Astrocyte (in vitro differentiated cells and primary cell): ENCODE measurements around the gene GRK3. TPM values are rescaled to one million over a fixed set of nuclear protein-coding genes. Genes with fewer than 3 reads are reported as not detected.

Experiments used
- DNase-seq: peaks from one replicate; pipeline ENCODE4 v3.0.0-alpha.2; 2010; ENCODE audit warnings: low read depth
- FAIRE-seq: peaks from 2 replicates; lab custom pipeline; 2011; peaks lifted over from hg19 to GRCh38; lab: Jason Lieb, UNC
- H2AFZ ChIP-seq: 2 replicates; pipeline ENCODE4 v1.6.0; 2012; ENCODE audit warnings: low read depth, low read length, inconsistent platforms
- H3K27ac ChIP-seq: 2 replicates; pipeline ENCODE4 v1.5.1; 2011; ENCODE audit warnings: low read depth, low read length, inconsistent platforms
- H3K27me3 ChIP-seq: 2 replicates; pipeline ENCODE4 v1.6.0; 2011; ENCODE audit warnings: low read length, inconsistent platforms; ENCODE audit not compliant: insufficient read depth
- H3K36me3 ChIP-seq: 2 replicates; pipeline ENCODE4 v1.5.1; 2011; ENCODE audit warnings: low read length, inconsistent platforms; ENCODE audit not compliant: insufficient read depth
- H3K4me1 ChIP-seq: 2 replicates; pipeline ENCODE4 v1.5.1; 2011; ENCODE audit warnings: low read length, inconsistent platforms; ENCODE audit not compliant: insufficient read depth
- H3K4me2 ChIP-seq: 2 replicates; pipeline ENCODE4 v1.6.0; 2012; ENCODE audit warnings: low read length, inconsistent platforms
- H3K4me3 ChIP-seq: 2 replicates; pipeline ENCODE4 v1.5.1; 2011; ENCODE audit warnings: low read depth, mild to moderate bottlenecking, low read length, inconsistent platforms; ENCODE audit not compliant: insufficient read depth
- H3K79me2 ChIP-seq: 2 replicates; pipeline ENCODE4 v1.6.0; 2012; ENCODE audit warnings: mild to moderate bottlenecking, low read length, inconsistent platforms; ENCODE audit not compliant: insufficient read depth
- H3K9ac ChIP-seq: 2 replicates; pipeline ENCODE4 v1.6.0; 2012; ENCODE audit warnings: mild to moderate bottlenecking, low read length, inconsistent platforms
- H3K9me3 ChIP-seq: 2 replicates; pipeline ENCODE4 v1.5.1; 2012; ENCODE audit warnings: low read depth, mild to moderate bottlenecking, low read length, inconsistent platforms; ENCODE audit not compliant: insufficient read depth
- H4K20me1 ChIP-seq: 2 replicates; pipeline ENCODE4 v1.6.0; 2012; ENCODE audit warnings: low read length, inconsistent platforms; ENCODE audit not compliant: insufficient read depth
- H3K27ac Mint-ChIP-seq: one replicate; pipeline ENCODE4 v1.8.0; 2021; ENCODE audit warnings: mild to moderate bottlenecking, mixed read lengths; ENCODE audit not compliant: unreplicated experiment
- H3K27me3 Mint-ChIP-seq: one replicate; pipeline ENCODE4 v1.8.0; 2021; ENCODE audit warnings: low read depth, mixed read lengths; ENCODE audit not compliant: unreplicated experiment
- H3K36me3 Mint-ChIP-seq: one replicate; pipeline ENCODE4 v1.8.0; 2021; ENCODE audit warnings: low read depth, mixed read lengths; ENCODE audit not compliant: unreplicated experiment
- H3K4me1 Mint-ChIP-seq: one replicate; pipeline ENCODE4 v1.8.0; 2021; ENCODE audit warnings: low read depth, mixed read lengths; ENCODE audit not compliant: unreplicated experiment
- H3K4me3 Mint-ChIP-seq: one replicate; pipeline ENCODE4 v1.8.0; 2021; ENCODE audit warnings: mild to moderate bottlenecking, moderate library complexity, mixed read lengths; ENCODE audit not compliant: unreplicated experiment
- H3K9me3 Mint-ChIP-seq: one replicate; pipeline ENCODE4 v1.8.0; 2021; ENCODE audit warnings: mild to moderate bottlenecking, mixed read lengths; ENCODE audit not compliant: unreplicated experiment
- EZH2 ChIP-seq: IDR thresholded peaks from 2 replicates; pipeline ENCODE4 v1.6.1; 2012; ENCODE audit warnings: mild to moderate bottlenecking, low read length, inconsistent platforms; ENCODE audit not compliant: insufficient read depth
- total RNA-seq: library from RNA; stranded (reverse); gene quantifications from 2 replicates; pipeline ENCODE4 v1.2.1, GENCODE V29; 2021
- TF ChIP-seq, protein P1 (sequence below): IDR thresholded peaks from 2 replicates; pipeline ENCODE4 v1.5.1; 2011; ENCODE audit warnings: low read depth, mild to moderate bottlenecking, inconsistent platforms, low read length, moderate library complexity; ENCODE audit not compliant: insufficient read depth

GRK3 gene
- total RNA-seq, 1 donor from 2014 or later = 7.2 TPM

DNA sequence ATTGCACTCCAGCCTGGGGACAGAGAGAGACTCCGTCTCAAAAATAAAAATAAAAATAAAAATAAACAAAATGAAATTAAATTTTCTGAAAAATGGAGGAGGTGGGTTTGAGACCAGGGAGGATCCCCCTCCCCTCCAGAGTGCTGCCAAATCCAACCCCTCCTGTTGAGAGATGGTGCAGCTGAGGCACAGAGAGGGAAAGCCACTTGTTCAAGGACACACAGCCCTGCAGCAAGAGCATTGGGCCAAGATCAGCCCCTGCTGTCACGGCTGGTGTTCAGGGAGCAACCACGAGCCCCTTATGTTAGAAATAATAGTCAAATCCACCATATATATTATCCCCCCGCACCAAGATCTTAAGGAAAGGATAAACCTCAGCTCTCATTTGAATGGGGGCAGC, 180.2 kb downstream of the GRK3 start:
- no peak overlapping the region for H3K4me2 ChIP-seq
- H3K27me3 ChIP-seq = no peaks in the 10 kb centered on the region
- no peaks in the 10 kb centered on the region for H3K36me3 ChIP-seq
- H3K27ac ChIP-seq = no peak overlapping the region
- H3K9ac ChIP-seq = no peak overlapping the region
- Mint-ChIP-seq H3K4me1 (peaks cover 24% of the 10 kb centered on the region), H3K9me3 (no peaks in the 10 kb centered on the region), H3K36me3 (peaks cover 2% of the 10 kb centered on the region), H3K27ac (no peak overlapping the region), H3K27me3 (peaks cover 10% of the 10 kb centered on the region), H3K4me3 (no peak overlapping the region)
- no peak overlapping the region for H2AFZ ChIP-seq
- no peaks in the 10 kb centered on the region for H4K20me1 ChIP-seq
- no peak for DNase-seq
- H3K4me1 ChIP-seq = peaks cover 18% of the 10 kb centered on the region
- H3K4me3 ChIP-seq = no peak overlapping the region
- FAIRE-seq = no peak
- TF ChIP-seq, protein P1, sequence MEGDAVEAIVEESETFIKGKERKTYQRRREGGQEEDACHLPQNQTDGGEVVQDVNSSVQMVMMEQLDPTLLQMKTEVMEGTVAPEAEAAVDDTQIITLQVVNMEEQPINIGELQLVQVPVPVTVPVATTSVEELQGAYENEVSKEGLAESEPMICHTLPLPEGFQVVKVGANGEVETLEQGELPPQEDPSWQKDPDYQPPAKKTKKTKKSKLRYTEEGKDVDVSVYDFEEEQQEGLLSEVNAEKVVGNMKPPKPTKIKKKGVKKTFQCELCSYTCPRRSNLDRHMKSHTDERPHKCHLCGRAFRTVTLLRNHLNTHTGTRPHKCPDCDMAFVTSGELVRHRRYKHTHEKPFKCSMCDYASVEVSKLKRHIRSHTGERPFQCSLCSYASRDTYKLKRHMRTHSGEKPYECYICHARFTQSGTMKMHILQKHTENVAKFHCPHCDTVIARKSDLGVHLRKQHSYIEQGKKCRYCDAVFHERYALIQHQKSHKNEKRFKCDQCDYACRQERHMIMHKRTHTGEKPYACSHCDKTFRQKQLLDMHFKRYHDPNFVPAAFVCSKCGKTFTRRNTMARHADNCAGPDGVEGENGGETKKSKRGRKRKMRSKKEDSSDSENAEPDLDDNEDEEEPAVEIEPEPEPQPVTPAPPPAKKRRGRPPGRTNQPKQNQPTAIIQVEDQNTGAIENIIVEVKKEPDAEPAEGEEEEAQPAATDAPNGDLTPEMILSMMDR = no peak
- TF ChIP-seq EZH2 = no peak
- H3K9me3 ChIP-seq = no peaks in the 10 kb centered on the region
- H3K79me2 ChIP-seq = no peaks in the 10 kb centered on the region

DNA sequence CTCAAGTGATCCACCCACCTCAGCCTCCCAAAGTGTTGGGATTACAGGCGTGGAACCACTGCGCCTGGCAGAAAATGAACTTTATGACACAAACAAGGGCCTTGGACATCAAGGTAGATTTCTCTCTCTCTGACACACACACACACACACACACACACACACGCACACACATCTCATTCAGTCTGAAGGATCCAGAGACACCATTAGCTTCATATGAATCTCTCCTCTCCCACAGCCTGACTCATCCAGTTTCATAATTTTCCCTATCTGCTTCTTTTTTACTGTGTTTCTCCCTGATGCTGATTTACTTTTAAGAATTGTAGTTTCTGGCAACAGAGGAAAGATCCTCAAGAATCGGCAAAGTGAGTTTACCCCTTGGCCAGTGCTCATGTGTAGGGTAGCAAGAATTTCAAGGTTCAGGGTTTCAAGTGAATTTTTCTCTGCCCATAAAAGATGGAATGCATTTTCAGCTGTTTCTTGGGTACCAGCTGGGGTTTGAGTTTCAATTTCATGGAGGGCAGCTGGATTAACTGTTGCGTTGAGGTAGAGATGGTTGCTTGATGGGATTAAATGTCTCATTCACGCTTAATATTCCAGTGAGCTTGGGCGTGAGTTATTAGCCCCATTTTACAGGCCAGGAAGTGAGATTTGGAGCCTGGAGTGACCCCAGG, 181.0 kb downstream of the GRK3 start:
- H3K9me3 Mint-ChIP-seq = no peaks in the 10 kb centered on the region
- TF ChIP-seq EZH2 = no peak
- TF ChIP-seq, protein P1 = no peak
- Histone ChIP-seq H3K27ac (peak overlapping the region; percentile 33), H3K9ac (no peak overlapping the region), H3K4me2 (peak overlapping the region; percentile 2), H3K9me3 (no peaks in the 10 kb centered on the region), H3K4me1 (peaks cover 18% of the 10 kb centered on the region), H3K4me3 (no peak overlapping the region), H3K27me3 (no peaks in the 10 kb centered on the region), H3K36me3 (no peaks in the 10 kb centered on the region), H3K79me2 (no peaks in the 10 kb centered on the region), H4K20me1 (no peaks in the 10 kb centered on the region), H2AFZ (no peak overlapping the region)
- no peak for FAIRE-seq
- peaks cover 2% of the 10 kb centered on the region for H3K36me3 Mint-ChIP-seq
- DNase-seq = peak; percentile 78
- H3K4me3 Mint-ChIP-seq = no peak overlapping the region
- peaks cover 7% of the 10 kb centered on the region for H3K27me3 Mint-ChIP-seq
- peaks cover 24% of the 10 kb centered on the region for H3K4me1 Mint-ChIP-seq
- no peak overlapping the region for H3K27ac Mint-ChIP-seq

DNA sequence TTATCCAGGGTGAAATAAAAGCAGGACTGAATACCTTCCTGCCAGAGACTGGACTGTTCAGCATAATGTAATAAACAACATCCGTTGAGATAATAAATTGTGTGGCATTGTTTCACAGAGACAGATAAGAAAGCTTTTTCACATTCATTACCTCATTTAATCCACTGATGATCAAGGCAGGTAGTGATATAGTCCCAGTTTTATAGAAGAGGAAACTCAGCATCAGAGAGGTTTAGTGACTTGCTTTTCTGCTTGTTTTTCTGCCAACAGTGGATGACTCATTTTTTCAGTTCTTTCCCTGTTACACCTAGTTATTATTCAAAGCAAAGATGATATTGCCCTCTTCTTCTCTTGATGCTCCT, 181.5 kb downstream of the GRK3 start:
- Histone ChIP-seq H3K9me3 (no peaks in the 10 kb centered on the region), H3K9ac (no peak overlapping the region), H4K20me1 (no peaks in the 10 kb centered on the region), H3K36me3 (no peaks in the 10 kb centered on the region), H3K27me3 (no peaks in the 10 kb centered on the region), H3K4me1 (peaks cover 18% of the 10 kb centered on the region), H3K4me3 (no peak overlapping the region), H3K79me2 (no peaks in the 10 kb centered on the region), H2AFZ (no peak overlapping the region), H3K27ac (peak overlapping the region; percentile 33), H3K4me2 (peak overlapping the region; percentile 2)
- no peaks in the 10 kb centered on the region for H3K9me3 Mint-ChIP-seq
- TF ChIP-seq, protein P1 = no peak
- TF ChIP-seq EZH2 = no peak
- DNase-seq (peak; percentile 74), FAIRE-seq (no peak)
- H3K27ac Mint-ChIP-seq = no peak overlapping the region
- H3K27me3 Mint-ChIP-seq = peaks cover 7% of the 10 kb centered on the region
- peaks cover 24% of the 10 kb centered on the region for H3K4me1 Mint-ChIP-seq
- peaks cover 2% of the 10 kb centered on the region for H3K36me3 Mint-ChIP-seq
- no peak overlapping the region for H3K4me3 Mint-ChIP-seq
